Kidney (tissue), 14 donors: ENCODE results near the gene ALPL. TPM values are rescaled to one million over a fixed set of nuclear protein-coding genes. Genes with fewer than 3 reads are reported as not detected.

Experiments
- DNase-seq, 5 donors: peaks; one replicate each; pipeline ENCODE4 v3.0.0-alpha.2; 2013 to 2020
- FAIRE-seq: peaks from 2 replicates; lab custom pipeline; 2012; peaks lifted over from hg19 to GRCh38; lab: Jason Lieb, UNC
- H3K27ac ChIP-seq, 2 donors: one replicate each; pipeline ENCODE4 v1.7.0; 2013; ENCODE audit warnings: low read depth in 2 of 2, low read length in 2 of 2, inconsistent platforms in 1 of 2
- H3K27me3 ChIP-seq: one replicate; pipeline ENCODE4 v1.7.1; 2013; ENCODE audit warnings: low read length, inconsistent platforms; ENCODE audit not compliant: control insufficient read depth, insufficient read depth
- H3K36me3 ChIP-seq, 3 donors: one replicate each; pipeline versions ENCODE4 v1.7.0 to v1.7.1; 2013; ENCODE audit warnings: low read length in 3 of 3, control low read depth in 1 of 3, inconsistent platforms in 1 of 3; ENCODE audit not compliant: insufficient read depth in 3 of 3, control insufficient read depth in 2 of 3
- H3K4me1 ChIP-seq, 3 donors: one replicate each; pipeline versions ENCODE4 v1.7.0 to v1.7.1; 2013; ENCODE audit warnings: low read length in 3 of 3, inconsistent platforms in 1 of 3, low read depth in 1 of 3; ENCODE audit not compliant: control insufficient read depth in 2 of 3, insufficient read depth in 2 of 3
- H3K4me3 ChIP-seq, 3 donors: one replicate each; pipeline versions ENCODE4 v1.7.0 to v1.8.1; 2013; ENCODE audit warnings: low read length in 3 of 3, control low read depth in 1 of 3, inconsistent platforms in 1 of 3
- H3K9ac ChIP-seq, 3 donors: one replicate each; pipeline versions ENCODE4 v1.7.0 to v1.7.1; 2013; ENCODE audit warnings: low read length in 3 of 3, control low read depth in 1 of 3, inconsistent platforms in 1 of 3
- H3K9me3 ChIP-seq, 3 donors: one replicate each; pipeline versions ENCODE4 v1.7.0 to v1.7.1; 2013; ENCODE audit warnings: low read length in 3 of 3, control low read depth in 1 of 3, inconsistent platforms in 1 of 3; ENCODE audit not compliant: control insufficient read depth in 2 of 3, insufficient read depth in 1 of 3
- intact Hi-C: fragments of 100-400 bp; cut with DNase I; formaldehyde crosslinking; loops from one replicate; pipeline ENCODE4 v1.11.1; 2022
- polyA plus RNA-seq: library from polyadenylated mRNA; stranded (reverse); fragments of 350-450 nt; fragmentation: Illumina TruSeq; extraction: RNeasy Lipid Tissue Mini Kit (QIAGEN cat#74804); gene quantifications from one replicate; pipeline ENCODE4 v1.2.3, GENCODE V29; 2014; ENCODE audit warnings: low read depth, low replicate concordance; ENCODE audit not compliant: insufficient read depth
- total RNA-seq: library from RNA; stranded (reverse); fragmentation: NEBNext Ultra II Directional; extraction: Animal tissue kit (Norgen Biotek cat#: 25700); gene quantifications from one replicate; pipeline ENCODE4 v1.2.1, GENCODE V29; 2021
- TF ChIP-seq, protein P1 (sequence below): IDR thresholded peaks from 3 replicates; pipeline ENCODE4 v1.5.1; 2012; ENCODE audit warnings: mild to moderate bottlenecking, moderate library complexity, borderline replicate concordance; ENCODE audit not compliant: insufficient read depth; ENCODE audit errors: extremely low read depth
- donor health status: control.
- donor health status: control.
- donor health status: control.
- donor health status: control.
- donor health status: control.
- donor health status: DM: yes; HTN: yes; CAD: no.
- donor health status: Normal renal cell carcinoma (clear cell type).

The ALPL gene
- total and polyA plus RNA-seq, 2 donors from 2014 or later = 8.4 to 133 TPM

DNA sequence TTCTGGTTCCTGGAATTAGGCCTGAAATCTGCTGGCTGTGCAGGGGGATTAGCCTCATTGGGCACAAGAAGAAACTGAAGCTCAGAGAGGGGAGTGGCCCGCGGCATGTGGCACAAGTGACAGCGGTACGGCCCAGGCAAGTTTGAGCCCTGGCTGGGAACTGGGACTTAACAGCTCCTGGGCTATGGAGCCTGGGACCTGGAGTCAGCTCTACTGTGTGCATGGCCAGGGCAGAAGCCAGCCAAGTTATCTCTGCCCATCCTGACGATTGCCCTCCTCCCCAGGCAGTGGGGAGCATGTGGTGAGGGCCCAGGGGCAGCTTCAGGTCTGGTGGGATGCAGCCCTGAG lies 61.3 kb downstream of the ALPL start:
- peaks cover 0 to 14% (median 5%) of the 10 kb centered on the region in 3 donors for H3K4me1 ChIP-seq
- peaks cover 0 to 3% (median 0%) of the 10 kb centered on the region in 3 donors for H3K9me3 ChIP-seq
- no peaks in the 10 kb centered on the region for H3K27me3 ChIP-seq
- H3K27ac ChIP-seq = peak overlapping the region in 1 of 2 donors; percentile 13
- no peak for FAIRE-seq
- no peaks in the 10 kb centered on the region for H3K36me3 ChIP-seq
- intact Hi-C loops = no loop called here
- TF ChIP-seq, protein P1, sequence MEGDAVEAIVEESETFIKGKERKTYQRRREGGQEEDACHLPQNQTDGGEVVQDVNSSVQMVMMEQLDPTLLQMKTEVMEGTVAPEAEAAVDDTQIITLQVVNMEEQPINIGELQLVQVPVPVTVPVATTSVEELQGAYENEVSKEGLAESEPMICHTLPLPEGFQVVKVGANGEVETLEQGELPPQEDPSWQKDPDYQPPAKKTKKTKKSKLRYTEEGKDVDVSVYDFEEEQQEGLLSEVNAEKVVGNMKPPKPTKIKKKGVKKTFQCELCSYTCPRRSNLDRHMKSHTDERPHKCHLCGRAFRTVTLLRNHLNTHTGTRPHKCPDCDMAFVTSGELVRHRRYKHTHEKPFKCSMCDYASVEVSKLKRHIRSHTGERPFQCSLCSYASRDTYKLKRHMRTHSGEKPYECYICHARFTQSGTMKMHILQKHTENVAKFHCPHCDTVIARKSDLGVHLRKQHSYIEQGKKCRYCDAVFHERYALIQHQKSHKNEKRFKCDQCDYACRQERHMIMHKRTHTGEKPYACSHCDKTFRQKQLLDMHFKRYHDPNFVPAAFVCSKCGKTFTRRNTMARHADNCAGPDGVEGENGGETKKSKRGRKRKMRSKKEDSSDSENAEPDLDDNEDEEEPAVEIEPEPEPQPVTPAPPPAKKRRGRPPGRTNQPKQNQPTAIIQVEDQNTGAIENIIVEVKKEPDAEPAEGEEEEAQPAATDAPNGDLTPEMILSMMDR = no peak
- H3K4me3 ChIP-seq = no peak overlapping the region
- DNase-seq = peak in 1 of 5 donors; percentile 61
- no peak overlapping the region for H3K9ac ChIP-seq

DNA sequence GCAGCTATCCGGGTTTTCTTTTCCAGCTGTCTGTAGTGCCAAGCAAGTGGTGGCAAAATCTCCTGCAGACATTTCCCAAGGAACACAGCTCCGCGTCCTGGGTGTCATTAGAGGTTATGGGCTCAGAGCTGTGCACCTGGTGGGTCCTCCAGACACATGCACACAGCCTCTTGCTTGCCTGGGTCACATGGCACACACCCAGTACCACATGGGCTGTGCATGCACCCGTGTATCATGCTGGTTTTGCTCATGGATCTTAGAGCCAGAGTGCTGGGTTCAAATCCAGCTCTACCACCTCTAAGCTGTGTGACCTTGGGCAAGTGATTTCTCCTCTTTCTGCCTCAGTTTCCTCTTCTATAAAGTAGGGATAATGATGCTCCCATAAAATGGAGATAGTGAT lies 61.7 kb downstream of the ALPL start:
- intact Hi-C loops = no loop called here
- TF ChIP-seq, protein P1 = no peak
- FAIRE-seq = no peak

DNA sequence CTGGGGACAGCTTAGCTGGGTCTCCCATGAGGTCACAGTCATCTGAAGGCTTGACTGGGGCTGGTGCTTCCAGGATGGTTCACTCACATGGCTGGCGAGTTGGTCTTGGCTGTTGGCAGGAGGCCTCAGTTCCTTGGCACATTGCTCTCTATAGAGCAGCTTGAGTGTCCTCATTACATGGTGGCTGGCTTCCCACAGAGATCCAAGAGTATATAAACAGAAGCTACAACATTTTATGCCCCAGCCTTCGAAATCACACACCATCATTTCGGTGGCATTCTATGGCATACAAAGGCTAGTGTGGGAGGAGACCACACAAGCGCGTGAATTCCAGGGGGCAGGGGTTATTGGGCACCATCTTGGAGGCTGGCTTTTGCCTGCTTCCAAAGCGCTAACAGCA lies 63.0 kb downstream of the ALPL start:
- DNase-seq (no peak), FAIRE-seq (no peak)
- intact Hi-C loops = no loop called here
- H3K27ac ChIP-seq = no peak overlapping the region
- TF ChIP-seq, protein P1 = no peak
- no peak overlapping the region for H3K4me3 ChIP-seq
- H3K36me3 ChIP-seq = no peaks in the 10 kb centered on the region
- no peak overlapping the region for H3K9ac ChIP-seq
- H3K9me3 ChIP-seq = peaks cover 0 to 3% (median 0%) of the 10 kb centered on the region in 3 donors
- peaks cover 0 to 15% (median 5%) of the 10 kb centered on the region in 3 donors for H3K4me1 ChIP-seq
- no peaks in the 10 kb centered on the region for H3K27me3 ChIP-seq

More for the DNA sequence above, 61.7 kb downstream of the ALPL start:
- no peak overlapping the region for H3K4me3 ChIP-seq
- H3K27ac ChIP-seq = peak overlapping the region in 1 of 2 donors; percentile 13
- DNase-seq = peak in 1 of 5 donors; percentile 25
- H3K27me3 ChIP-seq = no peaks in the 10 kb centered on the region
- no peak overlapping the region for H3K9ac ChIP-seq
- H3K36me3 ChIP-seq = no peaks in the 10 kb centered on the region
- peaks cover 0 to 14% (median 5%) of the 10 kb centered on the region in 3 donors for H3K4me1 ChIP-seq
- peaks cover 0 to 3% (median 0%) of the 10 kb centered on the region in 3 donors for H3K9me3 ChIP-seq
